T-helper 1 cell treated with Interleukin-12 subunit alpha and Interleukin-12 subunit beta and Interleukin-4 antibody, amounts not matched to agents 30 ng/mL and 1 ng/mL, for 36 hours (primary cell): ENCODE results near the gene ASGR2. TPM values are rescaled to one million over a fixed set of nuclear protein-coding genes. Genes with fewer than 3 reads are reported as not detected.
"Not testable (repeated sequence)": the region's sequence is repeated elsewhere in the genome, so short reads cannot be mapped to it uniquely, and the experiment has no call there.

Experiments
- intact Hi-C: fragments of 100-400 bp; cut with micrococcal nuclease; formaldehyde crosslinking; loops from one replicate; pipeline ENCODE4 v1.15.1; 2024
- total RNA-seq: library from RNA; stranded (reverse); gene quantifications from 2 replicates; pipeline ENCODE4 v1.2.3, GENCODE V29; 2022

Gene ASGR2, protein sequence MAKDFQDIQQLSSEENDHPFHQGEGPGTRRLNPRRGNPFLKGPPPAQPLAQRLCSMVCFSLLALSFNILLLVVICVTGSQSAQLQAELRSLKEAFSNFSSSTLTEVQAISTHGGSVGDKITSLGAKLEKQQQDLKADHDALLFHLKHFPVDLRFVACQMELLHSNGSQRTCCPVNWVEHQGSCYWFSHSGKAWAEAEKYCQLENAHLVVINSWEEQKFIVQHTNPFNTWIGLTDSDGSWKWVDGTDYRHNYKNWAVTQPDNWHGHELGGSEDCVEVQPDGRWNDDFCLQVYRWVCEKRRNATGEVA
- total RNA-seq, result not detected in 2 replicates

DNA sequence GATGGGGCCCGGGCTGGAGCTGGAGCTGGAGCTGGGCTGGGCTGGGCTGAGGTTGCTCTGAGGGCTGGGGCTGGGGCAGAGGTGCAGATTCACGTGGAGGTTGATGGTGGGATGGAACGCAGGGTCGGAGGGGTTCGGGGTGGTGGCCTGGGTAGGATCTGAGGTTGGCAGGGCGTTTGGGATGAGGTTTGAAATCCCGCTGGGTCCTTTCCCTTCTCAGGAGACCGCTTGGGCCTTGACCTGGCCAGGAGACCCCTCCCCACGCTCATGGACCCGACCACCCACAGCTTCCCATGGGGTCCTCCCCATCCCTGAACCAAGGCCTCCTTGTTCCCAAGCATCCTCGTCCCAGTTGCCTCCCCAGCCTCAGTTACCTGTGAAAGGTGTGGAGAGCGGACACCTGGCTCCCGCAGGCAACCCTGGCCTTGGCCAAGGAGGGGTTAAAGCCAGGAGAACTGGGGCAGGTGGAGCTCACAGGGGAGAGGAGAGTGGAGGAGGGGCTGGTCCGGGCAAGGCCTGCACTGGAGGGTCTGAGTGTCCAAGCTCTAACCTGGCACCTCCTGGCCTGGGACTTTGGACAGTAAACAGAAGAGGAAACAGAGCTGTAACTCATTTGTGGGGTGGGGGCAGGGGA is at the start of gene ASGR2:
Gene ASGR2, minus strand, starts transcription at position 582 of the 634 bp plus-strand sequence. CDS start 582 bp downstream, outside the sequence.
- intact Hi-C loops, result no loop called here

GRCh38 chr17:7159571-7159970 is 44.9 kb upstream of the ASGR2 start:
- intact Hi-C loops, result not testable (repeated sequence)

- intact Hi-C loops, result not testable (repeated sequence)
Measured at GRCh38 chr17:7158424-7158823, 43.8 kb upstream of the ASGR2 start.

DNA sequence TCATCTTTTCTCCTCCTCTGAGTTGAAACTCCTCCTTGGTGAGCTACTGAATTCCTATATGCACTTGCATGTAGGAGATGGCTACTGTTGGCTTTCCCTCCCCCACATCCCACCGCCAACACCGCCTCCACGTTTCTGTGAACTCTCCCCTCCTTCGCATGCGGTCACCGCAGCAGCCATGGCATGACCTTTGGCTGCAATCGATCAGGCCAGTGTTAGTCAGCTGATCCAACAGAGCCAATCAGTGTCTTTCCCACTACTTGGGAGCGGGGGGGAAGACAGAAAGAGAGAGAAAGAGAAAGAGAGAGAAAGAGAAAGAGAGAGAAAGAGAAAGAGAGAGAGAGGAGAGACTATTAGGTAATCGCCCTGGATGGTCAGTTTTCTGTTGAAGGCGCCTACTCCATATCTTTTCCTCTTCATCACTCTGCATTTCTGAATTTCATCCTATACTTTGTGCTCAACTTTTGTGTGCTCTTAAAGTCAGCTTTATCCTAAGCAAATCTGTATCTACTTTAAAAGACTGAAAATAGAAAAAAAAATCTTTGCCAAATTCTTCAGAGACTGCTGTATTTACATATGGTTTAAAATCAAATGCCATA is 41.8 kb upstream of the ASGR2 start:
- intact Hi-C loops, result no loop called here

- intact Hi-C loops, result no loop called here
Measured at GRCh38 chr17:7147772-7148171, 33.1 kb upstream of the ASGR2 start.

- intact Hi-C loops, result no loop called here
Measured at GRCh38 chr17:7146115-7146514, 31.5 kb upstream of the ASGR2 start.

- intact Hi-C loops, result no loop called here
Measured at GRCh38 chr17:7144213-7144612, 29.6 kb upstream of the ASGR2 start.

DNA sequence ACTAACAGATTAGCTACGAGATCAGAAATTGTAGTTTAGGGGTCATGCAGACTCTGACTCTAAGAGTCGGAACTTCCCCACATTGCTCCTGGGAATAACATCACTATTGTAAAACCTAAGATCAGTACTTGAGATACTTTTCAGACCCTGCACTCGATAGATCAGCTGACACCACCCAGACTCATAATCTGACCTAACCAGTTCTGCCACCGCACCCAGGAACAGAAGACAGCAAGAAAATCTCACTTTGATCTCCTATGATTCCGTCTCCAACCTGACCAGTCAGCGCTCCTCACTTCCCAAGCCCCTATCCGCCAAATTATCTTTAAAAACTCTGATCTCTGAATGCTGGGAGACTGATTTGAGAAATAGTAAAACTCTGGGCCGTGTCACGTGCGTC is 27.2 kb upstream of the ASGR2 start:
- intact Hi-C loops, result no loop called here

DNA sequence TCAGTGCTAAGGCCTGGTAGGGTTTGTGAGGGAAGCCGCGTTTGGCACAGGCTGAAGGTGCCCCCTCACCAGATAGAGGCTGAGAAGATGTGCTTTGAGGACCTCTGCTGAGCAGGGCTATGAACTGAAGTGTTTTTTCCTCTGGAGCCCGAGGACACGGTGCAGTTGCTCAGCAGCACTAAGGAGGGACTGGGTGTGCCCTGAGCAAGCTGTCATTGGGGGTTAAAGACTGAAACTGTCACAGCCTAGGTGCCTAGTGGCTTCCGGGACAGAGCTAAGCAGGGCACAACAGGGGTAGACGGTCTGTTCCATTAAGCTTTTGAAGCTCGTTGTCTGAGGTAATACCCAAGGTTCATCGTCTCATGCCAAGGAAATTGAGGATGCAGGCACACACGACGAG is 24.8 kb upstream of the ASGR2 start:
- intact Hi-C loops, result loop anchor here (10.0 kb wide), 1 partner anchor 155 kb away; the partner anchor contains the start of gene YBX2

DNA sequence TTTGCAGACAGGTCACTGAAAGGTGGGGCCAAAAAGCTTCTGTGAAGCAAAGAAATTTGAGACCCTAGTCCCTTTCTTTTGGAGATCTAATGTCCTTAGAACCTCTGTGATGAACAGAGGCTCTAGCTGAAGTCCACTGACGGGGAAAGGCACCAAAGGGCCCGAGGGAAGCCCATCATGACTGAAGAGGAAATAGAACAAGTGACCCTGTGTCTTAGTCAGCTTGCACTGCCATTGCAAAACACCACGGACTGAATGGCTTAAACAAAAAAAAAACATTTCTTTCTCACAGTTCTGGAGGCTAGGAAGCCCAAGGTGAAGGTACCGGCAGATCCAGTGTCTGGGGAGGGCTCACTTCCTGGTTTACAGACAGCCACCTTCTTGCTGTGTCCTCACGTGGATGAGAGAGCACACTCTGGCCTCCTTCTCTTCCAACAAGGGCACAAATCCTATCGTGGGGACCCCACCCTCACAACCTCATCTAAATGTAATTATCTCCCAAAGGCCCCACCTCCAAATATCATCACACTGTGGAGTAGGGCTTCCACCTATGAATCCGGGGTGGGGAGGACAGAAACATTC is 24.3 kb upstream of the ASGR2 start:
- intact Hi-C loops, result loop anchor here (10.0 kb wide), 1 partner anchor 156 kb away; the partner anchor contains the start of gene YBX2

GRCh38 chr17:7137171-7137943 is 22.7 kb upstream of the ASGR2 start:
- intact Hi-C loops, result loop anchor here (2.0 to 10.0 kb wide), 3 partner anchors 39 to 295 kb away; partner anchors contain the start of gene YBX2

DNA sequence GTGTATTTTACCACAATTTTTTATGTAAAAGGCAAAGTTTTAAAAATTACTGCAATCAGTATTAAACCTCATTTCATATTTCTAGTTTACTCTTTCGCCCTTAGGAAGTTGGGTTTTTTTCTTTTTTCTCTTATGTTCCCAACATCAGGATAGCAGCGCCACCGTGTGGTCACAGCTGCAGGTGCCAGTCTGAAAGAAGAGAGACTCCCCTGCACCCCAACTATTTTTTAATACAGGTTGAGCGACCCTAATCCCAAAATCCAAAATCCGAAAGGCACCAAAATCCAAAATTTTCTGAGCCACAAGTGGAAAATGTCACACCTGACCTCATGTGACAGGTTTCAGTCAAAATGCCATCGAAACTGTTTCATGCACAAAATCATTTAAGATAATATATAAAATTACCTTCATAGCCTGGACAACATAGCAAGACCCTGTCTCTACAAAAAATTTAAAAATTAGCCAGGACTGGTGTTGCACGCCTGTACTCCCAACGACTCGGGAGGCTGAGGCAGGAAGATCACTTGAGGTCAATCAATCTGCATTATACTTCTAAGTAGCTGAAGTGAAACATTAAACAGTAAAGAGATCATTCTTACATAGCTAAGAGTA is 21.8 kb upstream of the ASGR2 start:
- intact Hi-C loops, result loop anchor here (1.0 to 10.0 kb wide), 6 partner anchors 40 to 294 kb away; partner anchors contain the start of gene YBX2

- intact Hi-C loops, result loop anchor here (2.0 to 10.0 kb wide), 2 partner anchors 71 to 161 kb away; partner anchors contain the start of gene YBX2
Measured at GRCh38 chr17:7133916-7134315, 19.3 kb upstream of the ASGR2 start.

DNA sequence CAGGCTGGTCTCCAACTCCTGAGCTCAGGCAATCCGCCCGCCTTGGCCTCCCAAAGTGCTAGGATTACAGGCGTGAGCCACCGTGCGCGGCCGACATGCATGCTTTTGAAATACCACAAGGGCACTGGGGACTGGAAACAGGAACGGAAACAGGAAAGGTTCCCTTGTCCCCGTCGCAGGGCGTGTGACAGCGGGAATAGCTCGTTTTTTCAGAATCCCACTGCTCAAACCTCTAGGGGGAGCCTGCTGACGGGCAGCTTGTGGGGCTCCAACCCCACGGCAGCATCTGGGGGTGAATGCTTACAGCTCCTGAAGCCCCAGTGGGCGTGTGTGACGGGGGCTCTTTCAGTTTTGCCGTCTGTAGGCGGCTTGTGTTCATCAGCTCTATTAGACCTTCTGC is 18.8 kb upstream of the ASGR2 start:
- intact Hi-C loops, result loop anchor here (2.0 to 10.0 kb wide), 2 partner anchors 71 to 161 kb away; partner anchors contain the start of gene YBX2

DNA sequence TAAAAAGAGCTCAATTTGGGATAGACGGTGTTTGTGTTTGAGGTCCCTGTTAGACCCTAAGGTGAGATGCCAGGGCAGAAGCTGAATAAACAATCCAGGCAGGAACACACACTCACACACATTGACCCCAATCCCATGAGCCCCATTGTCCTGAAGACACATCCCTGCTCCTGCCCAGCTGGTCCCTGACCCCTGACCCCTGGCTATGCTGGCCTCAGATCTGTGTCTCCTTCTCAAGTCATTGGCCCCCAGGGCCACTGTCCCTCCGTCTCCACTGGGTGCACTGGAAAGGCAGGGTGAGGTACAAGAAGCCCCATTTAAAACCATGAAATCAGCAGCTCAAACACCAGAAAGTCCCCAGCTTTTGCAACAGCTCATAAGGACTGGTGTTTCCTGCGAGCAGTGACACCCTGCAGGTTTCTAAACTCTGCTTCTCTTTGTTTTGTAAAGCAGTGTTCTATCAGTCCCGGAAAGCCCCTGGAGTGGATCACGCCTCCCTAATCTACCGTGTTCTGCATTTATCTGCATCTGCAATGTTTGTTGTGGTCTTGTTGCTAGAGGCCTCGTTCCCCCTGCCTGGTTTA is 18.0 kb upstream of the ASGR2 start:
- intact Hi-C loops, result loop anchor here (1.0 to 10.0 kb wide), 4 partner anchors 72 to 162 kb away; partner anchors contain the start of gene YBX2

GRCh38 chr17:7131423-7131791 is 16.8 kb upstream of the ASGR2 start:
- intact Hi-C loops, result loop anchor here (10.0 kb wide), 1 partner anchor 163 kb away; the partner anchor contains the start of gene YBX2

DNA sequence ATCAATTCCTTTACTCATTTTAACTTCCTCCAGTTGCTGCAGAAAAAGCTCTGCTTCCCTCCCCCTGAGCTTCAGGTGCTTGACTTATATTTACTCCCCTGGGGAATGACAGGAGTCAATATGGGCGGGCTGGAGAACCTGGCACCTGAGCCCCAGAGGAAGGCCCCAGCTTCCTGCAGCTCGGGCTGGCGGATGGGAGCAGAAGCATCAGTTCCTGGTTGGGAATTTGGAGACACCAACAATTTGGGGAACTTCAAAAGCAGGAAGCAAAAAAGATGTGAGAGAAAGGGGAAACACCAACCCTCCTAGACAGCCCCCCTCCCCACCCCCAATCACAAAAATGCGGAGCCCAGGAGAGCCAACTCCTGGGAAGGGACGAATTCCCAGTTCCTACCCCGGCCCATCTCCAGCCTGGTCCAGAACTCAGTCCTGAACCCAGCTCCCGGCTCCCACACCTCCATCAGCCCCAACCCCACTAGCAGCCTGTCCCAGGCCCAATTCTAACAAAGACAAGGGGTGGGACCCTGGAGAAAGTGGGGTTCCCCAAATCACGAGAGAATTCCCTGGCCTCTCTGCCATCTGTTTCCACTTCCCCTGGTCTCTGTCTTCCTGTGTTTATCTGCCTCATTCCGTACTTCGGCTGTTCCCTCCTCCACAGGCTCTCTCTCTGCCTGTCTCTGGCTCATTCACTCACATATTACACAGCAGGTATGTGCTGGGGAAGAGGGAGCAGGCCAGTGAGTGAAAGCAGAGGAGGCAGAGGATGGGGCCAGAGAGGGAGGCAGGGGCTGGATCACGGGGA is 16.2 kb upstream of the ASGR2 start:
- intact Hi-C loops, result loop anchor here (10.0 kb wide), 1 partner anchor 164 kb away; the partner anchor contains the start of gene YBX2

DNA sequence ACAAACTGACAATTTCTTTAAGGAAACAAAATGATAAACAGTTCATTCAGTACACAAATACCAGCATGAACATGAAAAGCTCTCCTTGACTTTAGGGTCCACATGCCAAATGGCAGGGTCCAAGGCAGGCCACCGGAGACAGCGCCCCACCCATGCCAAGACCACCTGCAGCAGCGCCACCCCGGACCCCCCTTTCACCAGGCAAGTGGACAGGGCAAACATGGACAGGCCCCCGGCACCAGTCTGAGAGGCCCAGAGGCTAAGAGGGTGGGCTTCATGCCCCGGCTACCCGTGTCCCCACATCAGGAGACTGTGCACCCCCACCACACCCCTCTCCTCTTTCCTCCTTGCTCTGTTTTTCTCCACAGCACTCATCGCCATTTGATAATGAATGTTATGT is 14.7 kb upstream of the ASGR2 start:
- intact Hi-C loops, result no loop called here

- intact Hi-C loops, result no loop called here
Measured at GRCh38 chr17:7128160-7128559, 13.5 kb upstream of the ASGR2 start.
